Stomach (tissue), 4 donors: Measurements from ENCODE around the gene METTL5.
"Not testable (repeated sequence)": the region's sequence is repeated elsewhere in the genome, so short reads cannot be mapped to it uniquely, and the experiment has no call there.

Source experiments
- CTCF ChIP-seq, 7 experiments: fragments of 450-650 bp in 4 of 7; fragments of 200-600 bp in 3 of 7; sonication (generic) in 3 of 7; IDR thresholded peaks; one replicate each; pipeline ENCODE4 v1.5.1; 2016 to 2019; ENCODE audit warnings: antibody characterized with exemption in 7 of 7, control low read depth in 2 of 7, mild to moderate bottlenecking in 1 of 7
- EP300 ChIP-seq: sonication (generic); formaldehyde crosslinking; IDR thresholded peaks from one replicate; pipeline ENCODE4 v1.6.1; 2017; ENCODE audit warnings: antibody characterized with exemption
- POLR2A ChIP-seq, 4 donors: fragments of 450-650 bp; IDR thresholded peaks; one replicate each; pipeline ENCODE4 v1.6.1; 2016; ENCODE audit warnings: antibody characterized with exemption in 4 of 4, control low read depth in 2 of 4, mild to moderate bottlenecking in 1 of 4, moderate library complexity in 1 of 4
- POLR2AphosphoS5 ChIP-seq, 3 donors: sonication (generic); formaldehyde crosslinking; IDR thresholded peaks; one replicate each; pipeline ENCODE4 v1.6.1; 2016; ENCODE audit warnings: antibody characterized with exemption in 3 of 3

- TF ChIP-seq CTCF (IDR thresholded peaks at IDR 0.05); POLR2A (IDR thresholded peaks at IDR 0.05); POLR2AphosphoS5 (IDR thresholded peaks at IDR 0.05); EP300: not testable (repeated sequence)
These were observed 30.9 kb upstream of the METTL5 start for GRCh38 chr2:169855281-169856258.
